HEK293T (cell line): Measurements from ENCODE around the gene FADS3.

Experiments
- CTCF ChIA-PET: fragments of 350-600 bp; formaldehyde crosslinking; extraction: SDS; loops from one replicate; lab custom pipeline; 2021; ENCODE audit warnings: antibody characterized with exemption, inconsistent platforms; lab: Yijun Ruan, JAX
- POLR2A ChIA-PET: fragments of 350-600 bp; formaldehyde crosslinking; extraction: SDS; loops from one replicate; lab custom pipeline; 2020; ENCODE audit warnings: antibody characterized with exemption, inconsistent platforms; lab: Yijun Ruan, JAX
- DNase-seq: peaks from one replicate; pipeline ENCODE4 v3.0.0; 2012; ENCODE audit warnings: mixed read lengths; ENCODE audit errors: extremely low spot score
- ARNT ChIP-seq: fragments of 450-650 bp; IDR thresholded peaks from 2 replicates; pipeline ENCODE4 v1.6.1; 2017; ENCODE audit warnings: mild to moderate bottlenecking
- BHLHE40 ChIP-seq: fragments of 450-650 bp; IDR thresholded peaks from 2 replicates; pipeline ENCODE4 v1.6.1; 2016; ENCODE audit warnings: mild to moderate bottlenecking, moderate library complexity, borderline replicate concordance
- CTBP1 ChIP-seq: fragments of 450-650 bp; IDR thresholded peaks from 2 replicates; pipeline ENCODE4 v1.6.1; 2016; ENCODE audit warnings: borderline replicate concordance
- ELF4 ChIP-seq: fragments of 450-650 bp; IDR thresholded peaks from 2 replicates; pipeline ENCODE4 v1.6.1; 2017; ENCODE audit warnings: antibody characterized with exemption
- FOXA1 ChIP-seq: fragments of 450-650 bp; IDR thresholded peaks from 2 replicates; pipeline ENCODE4 v1.6.1; 2016; ENCODE audit warnings: mild to moderate bottlenecking
- FOXK2 ChIP-seq: fragments of 450-650 bp; IDR thresholded peaks from 2 replicates; pipeline ENCODE4 v1.6.1; 2016; ENCODE audit warnings: mild to moderate bottlenecking
- FOXM1 ChIP-seq: fragments of 450-650 bp; IDR thresholded peaks from 2 replicates; pipeline ENCODE4 v1.6.1; 2017; ENCODE audit warnings: mild to moderate bottlenecking, borderline replicate concordance
- HDGF ChIP-seq: fragments of 450-650 bp; IDR thresholded peaks from 2 replicates; pipeline ENCODE4 v1.6.1; 2017; ENCODE audit warnings: antibody characterized with exemption, borderline replicate concordance
- L3MBTL2 ChIP-seq: fragments of 450-650 bp; conservative IDR thresholded peaks from 2 replicates; pipeline ENCODE4 v1.6.1; 2016; ENCODE audit warnings: mild to moderate bottlenecking
- LEF1 ChIP-seq: fragments of 450-650 bp; IDR thresholded peaks from 2 replicates; pipeline ENCODE4 v1.6.1; 2017; ENCODE audit warnings: mild to moderate bottlenecking, borderline replicate concordance
- NFRKB ChIP-seq: fragments of 450-650 bp; IDR thresholded peaks from 2 replicates; pipeline ENCODE4 v1.6.1; 2016; ENCODE audit warnings: mild to moderate bottlenecking, moderate library complexity
- PKNOX1 ChIP-seq: fragments of 450-650 bp; IDR thresholded peaks from 2 replicates; pipeline ENCODE4 v1.6.1; 2016
- SP1 ChIP-seq: fragments of 450-650 bp; IDR thresholded peaks from 2 replicates; pipeline ENCODE4 v1.6.1; 2017
- SUZ12 ChIP-seq: fragments of 450-650 bp; IDR thresholded peaks from 2 replicates; pipeline ENCODE4 v1.6.1; 2016; ENCODE audit warnings: mild to moderate bottlenecking
- TARDBP ChIP-seq: fragments of 450-650 bp; IDR thresholded peaks from 2 replicates; pipeline ENCODE4 v1.6.1; 2016
- ZNF384 ChIP-seq: fragments of 450-650 bp; IDR thresholded peaks from 2 replicates; pipeline ENCODE4 v1.6.1; 2016

Gene FADS3

GRCh38 chr11:61853698-61854169 lies 37.6 kb downstream of the FADS3 start:
- DNase-seq: no peak
- no peak for TF ChIP-seq NFRKB
- TF ChIP-seq HDGF: no peak
- no peak for TF ChIP-seq L3MBTL2
- no peak for TF ChIP-seq TARDBP
- no peak for TF ChIP-seq PKNOX1
- TF ChIP-seq FOXK2: no peak
- no peak for TF ChIP-seq ZNF384
- TF ChIP-seq LEF1: no peak
- TF ChIP-seq BHLHE40: no peak
- TF ChIP-seq SUZ12: no peak
- CTCF ChIA-PET: no interaction called here
- POLR2A ChIA-PET: no interaction called here

GRCh38 chr11:61851900-61852295 lies 39.4 kb downstream of the FADS3 start:
- ChIA-PET POLR2A (no interaction called here), CTCF (no interaction called here)
- TF ChIP-seq BHLHE40 (no peak), FOXM1 (no peak), ELF4 (no peak), ARNT (no peak), SUZ12 (no peak), LEF1 (no peak), ZNF384 (no peak), SP1 (no peak), L3MBTL2 (no peak), TARDBP (no peak), NFRKB (no peak), FOXA1 (no peak)
- DNase-seq: no peak

GRCh38 chr11:61851113-61851899 lies 40.0 kb downstream of the FADS3 start:
- ChIA-PET CTCF (no interaction called here), POLR2A (no interaction called here)
- DNase-seq: no peak
- TF ChIP-seq TARDBP (no peak), ZNF384 (no peak), NFRKB (no peak), ELF4 (no peak), FOXM1 (no peak), PKNOX1 (no peak), FOXK2 (no peak), CTBP1 (no peak), L3MBTL2 (no peak), HDGF (no peak), SP1 (no peak), BHLHE40 (no peak), SUZ12 (no peak), LEF1 (no peak)

- TF ChIP-seq ELF4: no peak
- no peak for TF ChIP-seq L3MBTL2
- TF ChIP-seq SP1: no peak
- no peak for TF ChIP-seq ZNF384
- no peak for TF ChIP-seq LEF1
- no peak for TF ChIP-seq NFRKB
- no peak for TF ChIP-seq PKNOX1
- TF ChIP-seq SUZ12: no peak
- no peak for TF ChIP-seq FOXA1
- TF ChIP-seq ARNT: no peak
- no peak for TF ChIP-seq TARDBP
- no peak for TF ChIP-seq BHLHE40
- TF ChIP-seq FOXM1: no peak
- TF ChIP-seq FOXK2: no peak
- TF ChIP-seq HDGF: no peak
Measured at GRCh38 chr11:61850687-61851086, 40.7 kb downstream of the FADS3 start.

GRCh38 chr11:61848631-61849030 lies 42.7 kb downstream of the FADS3 start:
- DNase-seq: no peak
- POLR2A ChIA-PET: no interaction called here
- CTCF ChIA-PET: no interaction called here
- TF ChIP-seq ARNT (no peak), ZNF384 (no peak), FOXM1 (no peak), FOXK2 (no peak), NFRKB (no peak), HDGF (no peak), PKNOX1 (no peak), SUZ12 (no peak), ELF4 (no peak), FOXA1 (no peak), LEF1 (no peak), BHLHE40 (no peak), CTBP1 (no peak), TARDBP (no peak), L3MBTL2 (no peak), SP1 (no peak)

More at GRCh38 chr11:61850687-61851086, 40.7 kb downstream of the FADS3 start:
- POLR2A ChIA-PET: no interaction called here
- no peak for DNase-seq
- CTCF ChIA-PET: no interaction called here
